Measurements from ENCODE around the gene MAN1C1. TPM values are rescaled to one million over a fixed set of nuclear protein-coding genes. Genes with fewer than 3 reads are reported as not detected.
"Not testable (repeated sequence)": the region's sequence is repeated elsewhere in the genome, so short reads cannot be mapped to it uniquely, and the experiment has no call there.

Gene MAN1C1
- total RNA-seq, 2 experiments from 2014 or later: 4.6 to 4.8 TPM

- POLR2A ChIA-PET; H3K27me3 Mint-ChIP-seq; H3K27ac Mint-ChIP-seq; H3K4me3 Mint-ChIP-seq; CTCF ChIA-PET; H3K9me3 Mint-ChIP-seq; DNase-seq; intact Hi-C loops (cut with micrococcal nuclease); H3K36me3 Mint-ChIP-seq: not testable (repeated sequence)
- H3K4me1 Mint-ChIP-seq (ENCODE audit: low read depth): peaks cover 13% of the 10 kb centered on the region
Observed at GRCh38 chr1:25588224-25588623, 28.4 kb upstream of the MAN1C1 start.

DNA sequence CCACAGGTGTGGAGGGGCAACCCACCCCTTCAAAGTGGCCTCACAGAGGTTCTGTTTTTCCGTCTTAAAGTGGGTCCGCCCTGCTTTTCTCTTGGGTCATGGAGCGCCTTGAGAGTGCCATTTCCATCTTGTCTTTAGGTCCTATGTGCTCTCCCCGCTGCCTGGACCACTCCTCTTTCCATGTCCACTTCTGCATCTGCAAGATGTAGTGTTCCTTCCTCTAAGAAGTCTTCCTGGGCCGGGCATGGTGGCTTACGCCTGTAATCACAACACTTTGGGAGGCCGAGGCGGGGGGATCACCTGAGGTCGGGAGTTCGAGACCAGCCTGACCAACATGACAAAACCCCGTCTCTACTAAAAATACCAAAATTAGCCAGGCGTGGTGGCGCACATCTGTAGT, 27.8 kb upstream of the MAN1C1 start:
- H3K27me3 Mint-ChIP-seq; CTCF ChIA-PET; intact Hi-C loops (cut with micrococcal nuclease); DNase-seq; H3K36me3 Mint-ChIP-seq; H3K4me3 Mint-ChIP-seq; POLR2A ChIA-PET; H3K27ac Mint-ChIP-seq; H3K9me3 Mint-ChIP-seq: not testable (repeated sequence)
- peaks cover 13% of the 10 kb centered on the region for H3K4me1 Mint-ChIP-seq (ENCODE audit: low read depth)

- CTCF ChIA-PET: no interaction called here
- Mint-ChIP-seq H3K9me3 (no peaks in the 10 kb centered on the region), H3K36me3 (no peaks in the 10 kb centered on the region), H3K4me1 (ENCODE audit: low read depth) (peaks cover 13% of the 10 kb centered on the region), H3K27ac (no peak overlapping the region), H3K4me3 (no peak overlapping the region), H3K27me3 (no peaks in the 10 kb centered on the region)
- DNase-seq: no peak
- POLR2A ChIA-PET: no interaction called here
- intact Hi-C loops (cut with micrococcal nuclease): no loop called here
Observed at GRCh38 chr1:25590096-25590824, 26.3 kb upstream of the MAN1C1 start.

DNA sequence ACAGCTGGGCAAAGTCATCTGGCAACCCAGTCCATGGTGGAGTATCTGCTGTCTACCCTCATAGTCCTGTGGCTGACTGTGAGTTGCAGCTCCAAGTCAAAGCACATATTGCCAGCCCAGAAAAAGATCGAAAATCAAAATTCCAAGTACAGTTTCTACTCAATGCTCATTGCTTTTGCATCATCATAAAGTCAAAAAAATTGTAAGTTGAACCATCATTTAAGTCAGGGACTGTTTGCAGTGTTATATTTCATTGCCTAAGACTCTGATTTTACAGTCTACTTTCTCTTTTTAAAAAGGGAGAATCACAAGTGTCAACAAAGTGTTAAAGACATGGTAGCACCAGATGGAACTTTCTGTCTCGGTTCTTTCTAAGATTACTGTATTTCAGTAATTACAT, 22.7 kb upstream of the MAN1C1 start:
- intact Hi-C loops (cut with micrococcal nuclease): no loop called here
- ChIA-PET POLR2A (no interaction called here), CTCF (no interaction called here)
- Mint-ChIP-seq H3K27me3 (no peaks in the 10 kb centered on the region), H3K4me3 (no peak overlapping the region), H3K27ac (no peak overlapping the region), H3K36me3 (no peaks in the 10 kb centered on the region), H3K9me3 (peaks cover 2% of the 10 kb centered on the region), H3K4me1 (ENCODE audit: low read depth) (peaks cover 7% of the 10 kb centered on the region)
- DNase-seq: no peak

- Mint-ChIP-seq H3K36me3 (no peaks in the 10 kb centered on the region), H3K27me3 (no peaks in the 10 kb centered on the region), H3K4me3 (no peak overlapping the region), H3K9me3 (peaks cover 6% of the 10 kb centered on the region), H3K27ac (no peak overlapping the region), H3K4me1 (ENCODE audit: low read depth) (peaks cover 7% of the 10 kb centered on the region)
- POLR2A ChIA-PET: no interaction called here
- CTCF ChIA-PET: no interaction called here
- intact Hi-C loops (cut with micrococcal nuclease): no loop called here
- no peak for DNase-seq
Observed at GRCh38 chr1:25594971-25595370, 21.6 kb upstream of the MAN1C1 start.

DNA sequence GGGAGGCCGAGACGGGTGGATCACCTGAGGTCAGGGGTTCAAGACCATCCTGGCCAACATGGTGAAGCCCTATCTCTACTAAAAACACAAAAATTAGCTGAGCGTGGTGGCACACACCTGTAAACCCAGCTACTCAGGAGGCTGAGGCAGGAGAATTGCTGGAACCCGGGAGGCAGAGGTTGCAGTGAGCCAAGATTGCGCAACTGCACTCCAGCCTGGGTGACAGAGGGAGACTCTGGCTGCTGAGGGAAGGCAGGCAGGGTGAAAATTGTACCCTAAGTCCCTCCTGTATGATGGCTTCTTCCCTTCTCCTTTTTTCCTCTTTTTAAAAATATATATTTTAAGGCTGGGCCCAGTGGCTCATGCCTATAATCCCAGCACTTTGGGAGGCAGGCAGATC, 19.9 kb upstream of the MAN1C1 start:
- intact Hi-C loops (cut with micrococcal nuclease); POLR2A ChIA-PET: not testable (repeated sequence)

GRCh38 chr1:25598879-25599278, 17.7 kb upstream of the MAN1C1 start:
- no peak overlapping the region for H3K4me3 Mint-ChIP-seq
- intact Hi-C loops (cut with micrococcal nuclease): no loop called here
- ChIA-PET CTCF (interaction anchor here (0.9 to 1.0 kb wide), 3 partner anchors 199 to 372 kb away, joined by 3 read pairs; no protein-coding TSS in a partner anchor), POLR2A (no interaction called here)
- no peak overlapping the region for H3K27ac Mint-ChIP-seq
- no peak for DNase-seq
- no peaks in the 10 kb centered on the region for H3K4me1 Mint-ChIP-seq (ENCODE audit: low read depth)
- H3K27me3 Mint-ChIP-seq: no peaks in the 10 kb centered on the region
- H3K36me3 Mint-ChIP-seq: no peaks in the 10 kb centered on the region
- H3K9me3 Mint-ChIP-seq: peaks cover 6% of the 10 kb centered on the region

More for the DNA sequence above, 19.9 kb upstream of the MAN1C1 start:
- H3K36me3 Mint-ChIP-seq; H3K9me3 Mint-ChIP-seq; H3K4me3 Mint-ChIP-seq; DNase-seq; H3K27ac Mint-ChIP-seq; H3K27me3 Mint-ChIP-seq; H3K4me1 Mint-ChIP-seq (ENCODE audit: low read depth): not testable (repeated sequence)
- CTCF ChIA-PET: interaction anchor here (1.1 to 1.8 kb wide), 2 partner anchors 12 to 24 kb away, joined by 3 to 5 read pairs; no protein-coding TSS in a partner anchor

DNA sequence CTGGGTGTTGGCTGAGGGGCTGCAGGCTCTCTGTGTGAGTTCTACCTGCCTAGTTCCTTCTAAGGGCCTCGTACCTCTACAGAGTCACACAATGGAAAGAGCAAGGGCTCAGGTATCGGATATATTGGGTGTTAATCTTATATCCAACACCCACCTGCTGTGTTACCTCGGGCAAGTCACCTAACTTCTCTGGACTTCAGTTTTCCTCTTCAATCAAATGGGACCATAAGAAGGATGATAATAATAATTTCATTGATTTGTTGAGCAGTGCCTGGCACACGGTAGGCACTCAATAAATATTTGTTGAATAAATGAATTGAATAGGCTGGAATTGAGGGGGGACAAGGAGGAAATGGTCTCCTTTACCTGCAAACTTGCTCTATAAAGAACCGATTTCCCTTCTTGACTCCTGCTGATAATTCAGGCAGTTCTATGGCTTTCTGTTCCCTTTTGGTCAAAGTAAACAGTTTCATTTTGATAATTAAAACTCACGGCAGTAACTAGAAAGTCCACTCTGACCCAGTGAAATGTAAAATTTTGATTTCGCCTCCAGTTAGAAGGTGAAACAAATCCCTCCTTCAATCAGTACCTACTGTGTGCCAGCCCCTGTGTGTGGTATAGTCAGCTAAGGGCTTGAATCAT, 16.5 kb upstream of the MAN1C1 start:
- H3K9me3 Mint-ChIP-seq: peaks cover 6% of the 10 kb centered on the region
- H3K36me3 Mint-ChIP-seq: no peaks in the 10 kb centered on the region
- H3K27me3 Mint-ChIP-seq: no peaks in the 10 kb centered on the region
- no peak overlapping the region for H3K27ac Mint-ChIP-seq
- no peak overlapping the region for H3K4me3 Mint-ChIP-seq
- H3K4me1 Mint-ChIP-seq (ENCODE audit: low read depth): no peaks in the 10 kb centered on the region
- intact Hi-C loops (cut with micrococcal nuclease): no loop called here
- DNase-seq: no peak
- CTCF ChIA-PET: no interaction called here
- POLR2A ChIA-PET: interaction anchor here (0.6 kb wide), 1 partner anchor 353 kb away, joined by 4 read pairs; the partner anchor contains the start of gene RSRP1

- H3K9me3 Mint-ChIP-seq; H3K27me3 Mint-ChIP-seq; H3K27ac Mint-ChIP-seq; DNase-seq; H3K4me1 Mint-ChIP-seq (ENCODE audit: low read depth); H3K36me3 Mint-ChIP-seq; POLR2A ChIA-PET; CTCF ChIA-PET; intact Hi-C loops (cut with micrococcal nuclease); H3K4me3 Mint-ChIP-seq: not testable (repeated sequence)
Observed at GRCh38 chr1:25600971-25601699, 15.5 kb upstream of the MAN1C1 start.

- H3K4me3 Mint-ChIP-seq; H3K9me3 Mint-ChIP-seq; H3K4me1 Mint-ChIP-seq (ENCODE audit: low read depth); DNase-seq; intact Hi-C loops (cut with micrococcal nuclease); CTCF ChIA-PET; H3K27ac Mint-ChIP-seq; H3K36me3 Mint-ChIP-seq; POLR2A ChIA-PET; H3K27me3 Mint-ChIP-seq: not testable (repeated sequence)
Observed at GRCh38 chr1:25603779-25604538, 12.6 kb upstream of the MAN1C1 start.

DNA sequence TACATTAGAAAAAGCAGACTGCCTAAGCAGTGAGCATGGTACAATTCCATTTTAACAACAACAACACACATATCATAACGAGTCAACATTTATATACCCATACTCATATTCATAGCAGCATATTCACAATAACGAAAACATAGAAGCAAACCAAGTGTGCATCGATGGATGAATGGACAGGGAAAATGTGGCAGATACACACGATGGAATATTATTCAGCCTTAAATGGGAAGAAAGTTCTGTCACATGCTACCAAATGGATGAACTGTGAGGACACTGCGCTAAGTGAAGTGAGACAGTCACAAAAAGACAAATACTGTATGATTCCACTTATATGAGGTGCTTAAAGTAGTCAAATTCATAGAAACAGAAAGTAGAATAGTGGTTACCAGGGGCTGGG, 9.5 kb upstream of the MAN1C1 start:
- Mint-ChIP-seq H3K4me3 (no peak overlapping the region), H3K4me1 (ENCODE audit: low read depth) (peaks cover 6% of the 10 kb centered on the region), H3K27me3 (peaks cover 1% of the 10 kb centered on the region), H3K9me3 (no peaks in the 10 kb centered on the region), H3K27ac (no peak overlapping the region), H3K36me3 (no peaks in the 10 kb centered on the region)
- ChIA-PET CTCF (interaction anchor here (0.7 to 3.4 kb wide), 4 partner anchors 12 to 191 kb away, joined by 3 to 21 read pairs (median 4); no protein-coding TSS in a partner anchor), POLR2A (no interaction called here)
- no peak for DNase-seq
- intact Hi-C loops (cut with micrococcal nuclease): loop anchor here (5.0 kb wide), 1 partner anchor 65 kb away; the partner anchor contains the start of gene LDLRAP1

Measured in activated CD4-positive, alpha-beta memory T cell treated with anti-CD3 and anti-CD28 coated beads for 36 hours (primary cell).